ENCODE measurements around the gene TTYH3. TPM values are rescaled to one million over a fixed set of nuclear protein-coding genes. Genes with fewer than 3 reads are reported as not detected.
A peak's percentile ranks its signal among the peaks of the same experiment; 100 is the strongest.

The TTYH3 gene
- total and polyA plus RNA-seq, 2 of the 13 experiments (the other 11 are each of a cell fraction or from before 2014, with no cell fraction given) = 26.3 to 50.0 TPM

DNA sequence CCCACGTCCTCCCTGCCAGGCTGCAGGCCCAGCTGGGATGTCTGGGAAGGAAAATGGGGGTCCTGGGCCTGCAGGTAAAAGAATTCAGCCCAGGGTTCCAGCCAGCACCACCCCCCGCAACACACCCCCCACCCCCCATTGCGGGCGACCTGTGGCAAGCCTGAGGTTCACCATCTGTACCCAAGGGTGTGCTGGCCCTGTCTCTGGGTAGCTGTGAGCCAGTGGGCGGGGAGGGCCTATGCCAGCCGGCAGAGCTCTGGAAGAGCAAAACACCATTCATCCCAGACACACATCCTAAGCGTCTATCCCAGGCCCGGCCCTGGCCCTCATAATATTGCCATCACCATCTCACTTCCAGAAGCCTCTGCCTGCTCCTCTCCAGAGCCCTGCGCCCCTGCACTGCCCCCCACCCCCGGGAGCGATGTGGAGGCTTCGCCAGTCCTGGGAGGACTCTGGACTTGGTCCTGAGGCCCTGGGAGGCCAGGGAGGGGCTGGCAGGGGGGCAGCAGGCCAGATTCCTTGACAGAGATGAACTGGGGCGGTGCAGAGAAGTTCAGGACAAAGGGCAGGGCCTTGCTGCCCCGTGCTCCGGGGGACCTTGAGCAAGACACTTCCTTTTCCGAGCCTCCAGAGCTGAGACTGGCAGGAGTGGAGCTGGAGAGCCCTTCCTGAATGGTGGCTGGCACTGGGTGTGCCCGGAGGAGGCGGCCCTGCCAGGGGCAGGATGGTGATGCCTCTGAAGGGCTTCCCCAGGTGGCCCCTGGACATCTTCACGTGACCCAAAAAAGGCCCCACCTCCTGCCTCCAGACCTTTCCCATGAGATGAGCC lies 8.7 kb upstream of the TTYH3 start:
- DNase-seq (ENCODE audit: low spot score) (peak; percentile 66), FAIRE-seq (peak; percentile 67), ATAC-seq (peak; percentile 69)
- Histone ChIP-seq H3K79me2 (ENCODE audit: insufficient read depth, low read length) (peaks cover 11% of the 10 kb centered on the region), H3K4me1 (ENCODE audit: insufficient read depth, low read length) (peaks cover 86% of the 10 kb centered on the region), H3K4me2 (ENCODE audit: low read depth, low read length) (peak overlapping the region; percentile 87), H3K9me3 (ENCODE audit: low read length) (no peaks in the 10 kb centered on the region), H3K36me3 (replicated peaks in 1 of 2; ENCODE audit: control insufficient read depth in 1 of 2, insufficient read depth in 2 of 2, low read length in 2 of 2) (no peaks in the 10 kb centered on the region), H3K9ac (ENCODE audit: insufficient read depth, low read depth, low read length) (peak overlapping the region; percentile 77), H3K27me3 (ENCODE audit: control insufficient read depth in 1 of 2, insufficient read depth in 2 of 2, low read length in 2 of 2) (no peaks in the 10 kb centered on the region), H4K20me1 (ENCODE audit: insufficient read depth, low read length) (no peaks in the 10 kb centered on the region), H3K27ac (ENCODE audit: extremely low read length, insufficient read depth, low read length) (peak overlapping the region; percentile 87), H2AFZ (ENCODE audit: low read length) (no peak overlapping the region), H3K4me3 (replicated peaks in 1 of 3; ENCODE audit: insufficient read depth in 1 of 3, low read depth in 2 of 3, low read length in 3 of 3) (peak overlapping the region; percentile 61 to 81 (median 63); a peak in 5 of 6 replicates)
- intact Hi-C loops (cut with micrococcal nuclease; ENCODE audit: unreplicated experiment) = loop anchor here (2.0 to 5.0 kb wide), 2 partner anchors 14 to 66 kb away; partner anchors contain the start of genes BRAT1 and IQCE
- 0% methylated on average over 4 of the region's 19 CpGs for WGBS (ENCODE audit: low lambda C conversion rate)
- POLR2A ChIA-PET = interaction anchor here (0.7 to 6.6 kb wide), 12 partner anchors 8 to 192 kb away, joined by 3 to 80 read pairs (median 4); partner anchors contain the start of gene TTYH3
- in situ Hi-C loops (cut with HindIII; ENCODE audit: extremely low pct_ligation_motif_present, low pct_unique_long_range_greater_than_20kb) = no loop called here
- no TSS peak for BruUV-seq (replicated peaks)
- CTCF ChIA-PET (ENCODE audit: low intra/inter-chr PET ratio, low total read pairs) = no interaction called here
- TF ChIP-seq ZNF7 (CRISPR knock-in tag; IDR thresholded peaks at IDR 0.05) (no peak), ZNF256 (CRISPR knock-in tag; conservative IDR thresholded peaks at IDR 0.05) (no peak), BRD4 (CRISPR knock-in tag; IDR thresholded peaks at IDR 0.05) (peak; percentile 89), MTF2 (CRISPR knock-in tag; IDR thresholded peaks at IDR 0.05; ENCODE audit: borderline replicate concordance) (no peak), ZNF766 (CRISPR knock-in tag; IDR thresholded peaks at IDR 0.05; ENCODE audit: borderline replicate concordance) (no peak), ZMYM3 (CRISPR knock-in tag; IDR thresholded peaks at IDR 0.05) (no peak; the same call in 1 of the 2 replicates), RBM39 (IDR thresholded peaks at IDR 0.05; ENCODE audit: low read depth, low read length, poor library complexity, severe bottlenecking) (no peak), ZSCAN31 (CRISPR knock-in tag; IDR thresholded peaks at IDR 0.05; ENCODE audit: low read depth) (no peak), ZNF333 (CRISPR knock-in tag; IDR thresholded peaks at IDR 0.05; ENCODE audit: borderline replicate concordance) (no peak; the same call in 1 of the 2 replicates), ZNF878 (CRISPR knock-in tag; IDR thresholded peaks at IDR 0.05) (no peak), SATB2 (CRISPR knock-in tag; IDR thresholded peaks at IDR 0.05) (no peak; the same call in 1 of the 2 replicates), ASH2L (IDR thresholded peaks at IDR 0.05; ENCODE audit: insufficient read length, low read depth, low read length) (no peak), RBM22 (optimal IDR thresholded peaks at IDR 0.05; ENCODE audit: low read length) (no peak), CBFB (CRISPR knock-in tag; IDR thresholded peaks at IDR 0.05) (no peak), CREB1 (IDR thresholded peaks at IDR 0.05) (no peak), CREB1 (CRISPR knock-in tag; IDR thresholded peaks at IDR 0.05) (no peak)
- TF ChIP-seq, protein P1, sequence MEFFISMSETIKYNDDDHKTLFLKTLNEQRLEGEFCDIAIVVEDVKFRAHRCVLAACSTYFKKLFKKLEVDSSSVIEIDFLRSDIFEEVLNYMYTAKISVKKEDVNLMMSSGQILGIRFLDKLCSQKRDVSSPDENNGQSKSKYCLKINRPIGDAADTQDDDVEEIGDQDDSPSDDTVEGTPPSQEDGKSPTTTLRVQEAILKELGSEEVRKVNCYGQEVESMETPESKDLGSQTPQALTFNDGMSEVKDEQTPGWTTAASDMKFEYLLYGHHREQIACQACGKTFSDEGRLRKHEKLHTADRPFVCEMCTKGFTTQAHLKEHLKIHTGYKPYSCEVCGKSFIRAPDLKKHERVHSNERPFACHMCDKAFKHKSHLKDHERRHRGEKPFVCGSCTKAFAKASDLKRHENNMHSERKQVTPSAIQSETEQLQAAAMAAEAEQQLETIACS (CRISPR knock-in tag; IDR thresholded peaks at IDR 0.05) = no peak
- TF ChIP-seq, protein P2, sequence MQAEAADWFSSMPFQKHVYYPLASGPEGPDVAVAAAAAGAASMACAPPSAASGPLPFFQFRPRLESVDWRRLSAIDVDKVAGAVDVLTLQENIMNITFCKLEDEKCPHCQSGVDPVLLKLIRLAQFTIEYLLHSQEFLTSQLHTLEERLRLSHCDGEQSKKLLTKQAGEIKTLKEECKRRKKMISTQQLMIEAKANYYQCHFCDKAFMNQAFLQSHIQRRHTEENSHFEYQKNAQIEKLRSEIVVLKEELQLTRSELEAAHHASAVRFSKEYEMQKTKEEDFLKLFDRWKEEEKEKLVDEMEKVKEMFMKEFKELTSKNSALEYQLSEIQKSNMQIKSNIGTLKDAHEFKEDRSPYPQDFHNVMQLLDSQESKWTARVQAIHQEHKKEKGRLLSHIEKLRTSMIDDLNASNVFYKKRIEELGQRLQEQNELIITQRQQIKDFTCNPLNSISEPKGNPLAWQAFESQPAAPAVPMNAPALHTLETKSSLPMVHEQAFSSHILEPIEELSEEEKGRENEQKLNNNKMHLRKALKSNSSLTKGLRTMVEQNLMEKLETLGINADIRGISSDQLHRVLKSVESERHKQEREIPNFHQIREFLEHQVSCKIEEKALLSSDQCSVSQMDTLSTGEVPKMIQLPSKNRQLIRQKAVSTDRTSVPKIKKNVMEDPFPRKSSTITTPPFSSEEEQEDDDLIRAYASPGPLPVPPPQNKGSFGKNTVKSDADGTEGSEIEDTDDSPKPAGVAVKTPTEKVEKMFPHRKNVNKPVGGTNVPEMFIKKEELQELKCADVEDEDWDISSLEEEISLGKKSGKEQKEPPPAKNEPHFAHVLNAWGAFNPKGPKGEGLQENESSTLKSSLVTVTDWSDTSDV (CRISPR knock-in tag; IDR thresholded peaks at IDR 0.05) = no peak
- TF ChIP-seq, protein P3, sequence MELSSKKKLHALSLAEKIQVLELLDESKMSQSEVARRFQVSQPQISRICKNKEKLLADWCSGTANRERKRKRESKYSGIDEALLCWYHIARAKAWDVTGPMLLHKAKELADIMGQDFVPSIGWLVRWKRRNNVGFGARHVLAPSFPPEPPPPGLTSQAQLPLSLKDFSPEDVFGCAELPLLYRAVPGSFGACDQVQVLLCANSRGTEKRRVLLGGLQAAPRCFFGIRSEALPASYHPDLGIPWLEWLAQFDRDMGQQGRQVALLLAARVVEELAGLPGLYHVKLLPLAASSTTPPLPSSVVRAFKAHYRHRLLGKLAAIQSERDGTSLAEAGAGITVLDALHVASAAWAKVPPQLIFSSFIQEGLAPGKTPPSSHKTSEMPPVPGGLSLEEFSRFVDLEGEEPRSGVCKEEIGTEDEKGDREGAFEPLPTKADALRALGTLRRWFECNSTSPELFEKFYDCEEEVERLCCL (CRISPR knock-in tag; IDR thresholded peaks at IDR 0.05; ENCODE audit: borderline replicate concordance) = no peak

Measured in HepG2 (cell line).